ENCODE measurements around the gene CD274. TPM values are rescaled to one million over a fixed set of nuclear protein-coding genes. Genes with fewer than 3 reads are reported as not detected.

Gene CD274
- total and polyA plus RNA-seq, 2 experiments from 2014 or later = not detected

DNA sequence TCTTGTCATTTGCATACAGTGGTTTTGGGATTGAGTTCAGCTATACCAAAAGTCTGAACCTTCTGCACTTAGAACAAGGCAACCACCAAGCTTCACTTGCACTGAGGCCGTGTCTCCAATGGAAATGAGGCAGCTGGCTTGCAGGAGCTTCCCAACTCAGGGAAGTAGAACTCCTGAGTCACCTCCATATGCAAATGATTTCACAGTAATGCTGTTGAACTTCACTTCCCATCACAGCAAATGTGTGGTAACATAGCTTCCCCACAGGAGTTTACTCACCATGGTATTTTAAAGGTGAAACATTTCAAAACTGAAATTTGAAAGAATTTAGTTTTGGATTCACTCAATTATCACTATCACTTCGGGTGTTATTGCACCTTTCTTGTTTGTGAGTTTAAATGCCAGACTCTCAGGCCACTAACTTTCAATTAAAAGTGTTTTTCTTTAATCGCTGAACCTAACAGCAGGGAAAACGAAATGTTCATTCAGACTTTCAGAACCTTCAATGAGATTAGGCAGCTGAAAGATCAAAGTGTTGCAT is 9.0 kb downstream of the CD274 start:
- ATAC-seq (peak; percentile 42; the same call in 2 of the 3 replicates), DNase-seq (ENCODE audit: low spot score) (peak; percentile 37)
- no peaks in the 10 kb centered on the region for H3K27me3 ChIP-seq (ENCODE audit: insufficient read depth)
- TF ChIP-seq ZNF462 (CRISPR knock-in tag; IDR thresholded peaks at IDR 0.05) = 0 out of 2 replicates have a peak, but pooled peaks have one; percentile 20
- TF ChIP-seq, protein P1, sequence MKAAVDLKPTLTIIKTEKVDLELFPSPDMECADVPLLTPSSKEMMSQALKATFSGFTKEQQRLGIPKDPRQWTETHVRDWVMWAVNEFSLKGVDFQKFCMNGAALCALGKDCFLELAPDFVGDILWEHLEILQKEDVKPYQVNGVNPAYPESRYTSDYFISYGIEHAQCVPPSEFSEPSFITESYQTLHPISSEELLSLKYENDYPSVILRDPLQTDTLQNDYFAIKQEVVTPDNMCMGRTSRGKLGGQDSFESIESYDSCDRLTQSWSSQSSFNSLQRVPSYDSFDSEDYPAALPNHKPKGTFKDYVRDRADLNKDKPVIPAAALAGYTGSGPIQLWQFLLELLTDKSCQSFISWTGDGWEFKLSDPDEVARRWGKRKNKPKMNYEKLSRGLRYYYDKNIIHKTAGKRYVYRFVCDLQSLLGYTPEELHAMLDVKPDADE (IDR thresholded peaks at IDR 0.05) = no peak
- H3K36me3 ChIP-seq (ENCODE audit: insufficient read depth) = no peaks in the 10 kb centered on the region
- no peak overlapping the region for H3K4me2 ChIP-seq
- Mint-ChIP-seq H3K9me3 (no peaks in the 10 kb centered on the region), H3K4me1 (peaks cover 8% of the 10 kb centered on the region), H3K27me3 (ENCODE audit: insufficient read depth, low read depth, poor library complexity) (no peaks in the 10 kb centered on the region), H3K27ac (no peak overlapping the region), H3K36me3 (ENCODE audit: low read depth) (no peaks in the 10 kb centered on the region), H3K4me3 (no peak overlapping the region)
- H3F3A ChIP-seq (replicated peaks; ENCODE audit: low read depth) = no peaks in the 10 kb centered on the region
- no peaks in the 10 kb centered on the region for H3K79me2 ChIP-seq (replicated peaks; ENCODE audit: insufficient read depth)
- H2AFZ ChIP-seq = peak overlapping the region; percentile 64; the same call in 1 of the 2 replicates
- no peak overlapping the region for H3K4me3 ChIP-seq
- H3K4me1 ChIP-seq (ENCODE audit: insufficient read depth) = no peaks in the 10 kb centered on the region
- no peak overlapping the region for H3K27ac ChIP-seq (ENCODE audit: low read depth)
- H3K9me2 ChIP-seq (ENCODE audit: insufficient read depth) = no peaks in the 10 kb centered on the region
- no peaks in the 10 kb centered on the region for H4K20me1 ChIP-seq (replicated peaks; ENCODE audit: insufficient read depth)

DNA sequence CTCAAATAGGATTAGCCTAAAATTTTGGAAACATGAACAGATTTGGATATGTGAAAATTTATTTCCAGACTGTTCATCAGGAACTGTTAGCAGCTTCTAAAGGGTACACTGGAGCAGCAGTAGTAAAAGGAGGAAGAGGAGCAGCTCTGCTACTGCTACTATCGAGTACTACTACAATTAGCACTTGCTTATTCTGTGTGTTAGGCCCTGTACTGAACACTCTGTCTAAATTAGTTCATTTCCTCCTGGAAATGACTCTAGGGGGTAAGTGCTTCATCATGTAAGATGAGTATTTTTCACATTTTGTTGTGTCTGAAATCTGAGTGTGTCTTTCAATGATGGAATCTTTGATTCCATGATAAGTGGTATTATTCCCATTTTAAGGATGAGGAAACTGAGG is 9.8 kb downstream of the CD274 start:
- H3K4me3 Mint-ChIP-seq = no peak overlapping the region
- H3K9me3 Mint-ChIP-seq = no peaks in the 10 kb centered on the region
- Histone ChIP-seq H3K36me3 (ENCODE audit: insufficient read depth) (no peaks in the 10 kb centered on the region), H3K4me2 (no peak overlapping the region), H3K4me3 (no peak overlapping the region), H3K9me2 (ENCODE audit: insufficient read depth) (no peaks in the 10 kb centered on the region), H4K20me1 (replicated peaks; ENCODE audit: insufficient read depth) (no peaks in the 10 kb centered on the region), H2AFZ (no peak overlapping the region), H3K27me3 (ENCODE audit: insufficient read depth) (no peaks in the 10 kb centered on the region), H3K4me1 (ENCODE audit: insufficient read depth) (no peaks in the 10 kb centered on the region), H3F3A (replicated peaks; ENCODE audit: low read depth) (no peaks in the 10 kb centered on the region), H3K79me2 (replicated peaks; ENCODE audit: insufficient read depth) (no peaks in the 10 kb centered on the region), H3K27ac (ENCODE audit: low read depth) (no peak overlapping the region)
- DNase-seq (ENCODE audit: low spot score) (no peak), ATAC-seq (no peak)
- H3K4me1 Mint-ChIP-seq = peaks cover 8% of the 10 kb centered on the region
- H3K27me3 Mint-ChIP-seq (ENCODE audit: insufficient read depth, low read depth, poor library complexity) = no peaks in the 10 kb centered on the region
- no peaks in the 10 kb centered on the region for H3K36me3 Mint-ChIP-seq (ENCODE audit: low read depth)
- H3K27ac Mint-ChIP-seq = no peak overlapping the region
- TF ChIP-seq, protein P1 (IDR thresholded peaks at IDR 0.05) = no peak
- TF ChIP-seq, protein P2, sequence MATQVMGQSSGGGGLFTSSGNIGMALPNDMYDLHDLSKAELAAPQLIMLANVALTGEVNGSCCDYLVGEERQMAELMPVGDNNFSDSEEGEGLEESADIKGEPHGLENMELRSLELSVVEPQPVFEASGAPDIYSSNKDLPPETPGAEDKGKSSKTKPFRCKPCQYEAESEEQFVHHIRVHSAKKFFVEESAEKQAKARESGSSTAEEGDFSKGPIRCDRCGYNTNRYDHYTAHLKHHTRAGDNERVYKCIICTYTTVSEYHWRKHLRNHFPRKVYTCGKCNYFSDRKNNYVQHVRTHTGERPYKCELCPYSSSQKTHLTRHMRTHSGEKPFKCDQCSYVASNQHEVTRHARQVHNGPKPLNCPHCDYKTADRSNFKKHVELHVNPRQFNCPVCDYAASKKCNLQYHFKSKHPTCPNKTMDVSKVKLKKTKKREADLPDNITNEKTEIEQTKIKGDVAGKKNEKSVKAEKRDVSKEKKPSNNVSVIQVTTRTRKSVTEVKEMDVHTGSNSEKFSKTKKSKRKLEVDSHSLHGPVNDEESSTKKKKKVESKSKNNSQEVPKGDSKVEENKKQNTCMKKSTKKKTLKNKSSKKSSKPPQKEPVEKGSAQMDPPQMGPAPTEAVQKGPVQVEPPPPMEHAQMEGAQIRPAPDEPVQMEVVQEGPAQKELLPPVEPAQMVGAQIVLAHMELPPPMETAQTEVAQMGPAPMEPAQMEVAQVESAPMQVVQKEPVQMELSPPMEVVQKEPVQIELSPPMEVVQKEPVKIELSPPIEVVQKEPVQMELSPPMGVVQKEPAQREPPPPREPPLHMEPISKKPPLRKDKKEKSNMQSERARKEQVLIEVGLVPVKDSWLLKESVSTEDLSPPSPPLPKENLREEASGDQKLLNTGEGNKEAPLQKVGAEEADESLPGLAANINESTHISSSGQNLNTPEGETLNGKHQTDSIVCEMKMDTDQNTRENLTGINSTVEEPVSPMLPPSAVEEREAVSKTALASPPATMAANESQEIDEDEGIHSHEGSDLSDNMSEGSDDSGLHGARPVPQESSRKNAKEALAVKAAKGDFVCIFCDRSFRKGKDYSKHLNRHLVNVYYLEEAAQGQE (IDR thresholded peaks at IDR 0.05; ENCODE audit: unreplicated experiment) = no peak
